ENCODE results near the gene SEMA4C.

The SEMA4C gene

DNA sequence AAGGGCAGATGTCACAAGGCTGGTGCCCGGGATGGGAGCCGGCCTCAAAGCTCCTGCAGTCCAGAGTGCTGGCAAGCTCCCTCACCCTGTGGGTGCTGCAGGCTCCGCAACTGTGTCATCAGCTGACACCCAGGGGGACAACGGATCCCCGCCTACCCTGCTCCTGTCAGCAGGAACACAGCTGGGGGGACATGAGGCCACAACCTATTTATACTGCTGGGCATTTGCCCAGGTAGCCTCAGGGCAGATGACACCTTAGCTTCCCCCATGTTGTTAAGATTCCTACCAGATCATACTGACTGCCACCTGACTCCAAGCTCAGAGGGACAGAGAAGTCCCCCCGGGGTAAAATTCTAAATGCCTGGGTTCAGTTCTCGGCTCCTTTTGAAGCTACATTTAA lies 27.3 kb downstream of the SEMA4C start:
- in situ Hi-C loops (cut with HindIII; ENCODE audit: low pct_ligation_motif_present, low sequenced_read_pairs) = no loop called here
- DNase-seq = no peak
- no peaks in the 10 kb centered on the region for H3K36me3 ChIP-seq (replicated peaks)
- TF ChIP-seq, protein P1, sequence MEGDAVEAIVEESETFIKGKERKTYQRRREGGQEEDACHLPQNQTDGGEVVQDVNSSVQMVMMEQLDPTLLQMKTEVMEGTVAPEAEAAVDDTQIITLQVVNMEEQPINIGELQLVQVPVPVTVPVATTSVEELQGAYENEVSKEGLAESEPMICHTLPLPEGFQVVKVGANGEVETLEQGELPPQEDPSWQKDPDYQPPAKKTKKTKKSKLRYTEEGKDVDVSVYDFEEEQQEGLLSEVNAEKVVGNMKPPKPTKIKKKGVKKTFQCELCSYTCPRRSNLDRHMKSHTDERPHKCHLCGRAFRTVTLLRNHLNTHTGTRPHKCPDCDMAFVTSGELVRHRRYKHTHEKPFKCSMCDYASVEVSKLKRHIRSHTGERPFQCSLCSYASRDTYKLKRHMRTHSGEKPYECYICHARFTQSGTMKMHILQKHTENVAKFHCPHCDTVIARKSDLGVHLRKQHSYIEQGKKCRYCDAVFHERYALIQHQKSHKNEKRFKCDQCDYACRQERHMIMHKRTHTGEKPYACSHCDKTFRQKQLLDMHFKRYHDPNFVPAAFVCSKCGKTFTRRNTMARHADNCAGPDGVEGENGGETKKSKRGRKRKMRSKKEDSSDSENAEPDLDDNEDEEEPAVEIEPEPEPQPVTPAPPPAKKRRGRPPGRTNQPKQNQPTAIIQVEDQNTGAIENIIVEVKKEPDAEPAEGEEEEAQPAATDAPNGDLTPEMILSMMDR (IDR thresholded peaks at IDR 0.05; ENCODE audit: low read depth, low read length, missing control alignments) = no peak
- no peak overlapping the region for H3K27ac ChIP-seq
- H3K4me3 ChIP-seq (ENCODE audit: low read depth, low read length) = no peak overlapping the region
- H3K27me3 ChIP-seq (replicated peaks) = no peaks in the 10 kb centered on the region

DNA sequence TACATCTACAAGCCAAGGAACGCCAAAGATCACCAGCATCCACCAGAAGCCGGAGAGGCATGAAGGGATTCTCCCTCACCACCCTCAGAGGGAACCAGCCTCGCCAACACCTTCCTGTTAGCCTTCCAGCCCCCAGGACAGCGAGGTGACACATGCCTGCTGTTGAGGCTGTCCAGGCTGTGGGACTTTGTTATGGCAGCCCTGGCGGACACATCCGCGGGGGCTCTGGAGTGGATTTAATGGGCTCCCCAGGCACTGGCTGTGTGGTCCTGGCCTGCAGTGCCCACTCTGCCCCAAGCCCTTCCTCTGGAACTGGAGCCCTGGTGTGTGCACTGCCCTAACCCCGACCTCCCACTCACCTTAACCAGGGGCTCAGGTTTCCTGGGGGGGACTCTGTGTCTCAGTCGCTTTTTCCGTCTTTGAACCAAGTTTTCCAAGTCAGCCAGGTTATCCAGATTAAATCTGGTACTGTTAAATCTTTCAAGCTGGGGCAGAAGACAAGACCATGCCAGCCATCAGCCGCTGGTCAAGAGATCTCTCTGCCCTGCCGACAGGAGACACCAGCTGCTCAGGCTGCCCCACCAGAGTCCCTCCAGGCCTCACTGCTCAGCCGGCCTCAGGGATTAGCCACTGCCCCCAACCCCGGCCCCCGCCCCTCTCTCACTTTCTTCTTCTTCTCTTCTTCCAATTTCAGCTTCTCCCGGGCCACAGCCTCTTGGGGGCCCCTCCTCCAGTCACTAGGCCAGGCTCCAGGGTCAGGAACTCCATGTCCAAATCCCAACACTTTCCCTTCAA lies 28.0 kb downstream of the SEMA4C start:
- in situ Hi-C loops (cut with HindIII; ENCODE audit: low pct_ligation_motif_present, low sequenced_read_pairs) = no loop called here
- TF ChIP-seq, protein P1 (IDR thresholded peaks at IDR 0.05; ENCODE audit: low read depth, low read length, missing control alignments) = no peak
- Histone ChIP-seq H3K27me3 (replicated peaks) (no peaks in the 10 kb centered on the region), H3K27ac (no peak overlapping the region), H3K4me3 (ENCODE audit: low read depth, low read length) (no peak overlapping the region), H3K36me3 (replicated peaks) (no peaks in the 10 kb centered on the region)
- no peak for DNase-seq

DNA sequence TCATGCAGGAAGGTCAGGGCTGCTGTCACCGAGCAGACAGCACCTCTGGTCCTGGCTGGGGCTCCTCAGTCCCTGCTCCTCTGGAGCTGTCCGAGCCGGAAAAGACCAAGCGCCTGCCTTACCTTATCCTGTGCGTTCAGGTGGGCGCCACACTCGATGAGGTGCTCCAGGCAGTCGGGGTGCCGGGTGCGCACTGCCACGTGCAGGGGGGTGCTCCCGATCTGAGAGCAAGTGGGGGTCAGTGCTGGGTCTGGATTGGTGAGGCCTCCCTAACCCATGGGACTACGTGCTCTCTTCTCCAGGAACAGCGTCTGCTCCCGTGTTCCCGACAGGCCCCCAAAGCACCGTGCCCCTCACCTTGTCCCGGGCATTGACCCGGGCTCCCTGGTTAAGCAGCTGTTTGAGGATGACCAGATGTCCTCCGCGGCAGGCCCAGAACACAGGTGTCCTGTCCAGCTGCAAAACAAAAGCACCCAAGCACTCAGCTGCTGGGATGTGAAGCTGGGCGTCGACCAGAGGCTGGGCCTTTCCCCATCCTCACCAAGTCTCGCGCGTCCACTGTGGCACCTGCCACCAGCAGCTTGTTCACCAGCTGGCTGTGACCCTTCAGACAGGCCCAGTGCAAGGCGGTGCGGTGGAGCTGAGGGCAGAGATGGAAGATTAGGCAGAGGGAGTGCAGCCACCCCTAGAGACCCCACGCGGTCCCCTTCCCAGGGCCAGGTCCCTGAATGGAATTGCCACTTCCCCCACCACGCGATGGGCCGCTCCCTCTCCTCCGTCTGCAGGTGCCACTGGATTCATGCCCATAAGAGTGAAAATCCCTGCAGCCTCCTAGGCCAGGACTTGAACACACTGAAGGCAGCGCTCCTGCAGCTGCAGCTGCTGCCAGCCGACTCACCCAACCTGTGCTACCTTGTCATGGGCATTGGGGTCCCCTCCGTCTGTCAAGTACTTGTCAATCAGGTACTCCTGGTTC lies 29.7 kb downstream of the SEMA4C start:
- in situ Hi-C loops (cut with HindIII; ENCODE audit: low pct_ligation_motif_present, low sequenced_read_pairs) = no loop called here
- TF ChIP-seq, protein P1 (IDR thresholded peaks at IDR 0.05; ENCODE audit: low read depth, low read length, missing control alignments) = no peak
- Histone ChIP-seq H3K36me3 (replicated peaks) (no peaks in the 10 kb centered on the region), H3K27ac (no peak overlapping the region), H3K27me3 (replicated peaks) (no peaks in the 10 kb centered on the region), H3K4me3 (ENCODE audit: low read depth, low read length) (no peak overlapping the region)
- no peak for DNase-seq

DNA sequence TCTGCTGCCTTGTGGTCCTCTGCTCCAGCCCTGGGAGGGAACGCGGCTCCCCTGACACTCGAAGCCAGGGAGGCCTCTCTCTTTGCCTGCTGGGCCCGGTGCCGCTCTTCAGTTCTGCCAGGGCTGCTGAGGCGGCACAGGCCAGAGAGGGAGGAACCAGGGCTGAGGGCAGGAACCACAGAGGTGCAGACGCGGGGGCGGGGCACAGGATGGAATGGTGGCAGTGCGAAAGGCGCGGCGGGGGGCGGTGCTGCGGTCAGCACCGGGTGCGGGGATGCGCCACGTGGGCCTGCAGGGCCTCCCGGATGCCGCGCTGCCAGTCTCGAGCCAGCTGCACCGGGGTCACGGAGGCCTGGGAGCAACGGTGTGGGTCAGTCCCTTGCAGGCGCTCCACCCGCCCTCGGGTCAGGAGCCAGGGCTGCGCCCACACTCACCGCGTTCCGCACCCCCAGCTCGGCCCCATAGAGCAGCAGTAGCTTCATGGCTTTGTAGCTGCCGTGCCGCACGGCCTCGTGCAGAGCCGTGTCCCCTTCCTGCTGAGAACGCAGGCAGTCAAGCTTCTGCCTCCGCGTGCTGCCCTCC lies 30.5 kb downstream of the SEMA4C start:
- Histone ChIP-seq H3K27ac (no peak overlapping the region), H3K4me3 (ENCODE audit: low read depth, low read length) (no peak overlapping the region), H3K27me3 (replicated peaks) (no peaks in the 10 kb centered on the region), H3K36me3 (replicated peaks) (no peaks in the 10 kb centered on the region)
- TF ChIP-seq, protein P1 (IDR thresholded peaks at IDR 0.05; ENCODE audit: low read depth, low read length, missing control alignments) = no peak
- DNase-seq = no peak
- in situ Hi-C loops (cut with HindIII; ENCODE audit: low pct_ligation_motif_present, low sequenced_read_pairs) = no loop called here

DNA sequence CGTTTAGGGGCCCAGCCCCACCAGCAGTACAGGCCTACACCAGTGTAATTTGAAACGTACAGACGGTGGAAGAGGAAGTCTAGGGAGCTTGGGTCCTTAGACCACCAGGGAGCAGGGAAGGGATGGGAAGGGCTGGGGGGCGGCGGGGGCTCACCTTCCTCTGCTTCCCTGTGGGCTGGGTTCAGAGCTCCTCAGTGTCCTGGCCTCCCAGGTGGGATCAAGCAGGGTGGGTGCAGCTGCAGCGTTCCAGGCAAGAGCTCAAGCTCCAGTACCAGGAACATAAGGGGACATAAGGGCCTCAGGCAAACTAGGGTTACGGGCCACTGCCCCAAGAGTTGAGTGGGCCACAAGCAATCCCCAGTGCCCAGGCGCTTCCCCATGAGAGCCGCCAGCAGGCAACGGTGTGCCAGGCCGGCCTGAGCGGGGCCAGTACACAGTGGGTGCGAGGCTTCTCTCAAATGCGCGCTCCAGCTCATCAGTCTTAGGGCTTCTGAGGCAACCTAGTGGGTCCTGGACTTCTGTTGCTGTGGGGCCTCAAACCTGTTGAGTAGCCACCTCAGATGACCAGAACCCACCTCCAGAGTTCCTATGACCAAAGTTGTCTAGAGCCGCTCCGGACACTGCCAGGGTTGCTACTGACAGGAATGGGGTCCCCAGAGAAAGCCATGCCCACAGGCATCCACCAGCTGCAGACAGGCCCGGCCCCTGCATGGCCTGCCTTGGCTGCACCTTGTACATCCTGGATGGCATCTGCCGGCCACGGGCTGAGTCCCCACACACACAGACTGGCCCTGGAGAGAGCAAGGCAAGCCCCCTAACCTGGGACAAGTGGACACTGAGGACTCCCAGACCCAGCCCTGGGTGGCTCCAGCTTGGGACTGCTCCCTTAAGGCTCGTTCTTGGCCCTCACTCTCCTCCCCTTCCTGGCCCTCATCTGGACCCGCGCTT lies 31.3 kb downstream of the SEMA4C start:
- DNase-seq = no peak
- no peaks in the 10 kb centered on the region for H3K27me3 ChIP-seq (replicated peaks)
- TF ChIP-seq, protein P1 (IDR thresholded peaks at IDR 0.05; ENCODE audit: low read depth, low read length, missing control alignments) = no peak
- in situ Hi-C loops (cut with HindIII; ENCODE audit: low pct_ligation_motif_present, low sequenced_read_pairs) = no loop called here
- H3K36me3 ChIP-seq (replicated peaks) = no peaks in the 10 kb centered on the region
- H3K27ac ChIP-seq = no peak overlapping the region
- no peak overlapping the region for H3K4me3 ChIP-seq (ENCODE audit: low read depth, low read length)
